HG02588 (cell line): ENCODE results near the gene SLC17A5.
"Not testable (repeated sequence)": the region's sequence is repeated elsewhere in the genome, so short reads cannot be mapped to it uniquely, and the experiment has no call there.

Experiments
- ATAC-seq: cut with Tn5 transposase; IDR thresholded peaks from one replicate; pipeline ENCODE4 v1.9.1; 2021; ENCODE audit warnings: mild to moderate bottlenecking, moderate library complexity; ENCODE audit not compliant: unreplicated experiment

Gene SLC17A5

DNA sequence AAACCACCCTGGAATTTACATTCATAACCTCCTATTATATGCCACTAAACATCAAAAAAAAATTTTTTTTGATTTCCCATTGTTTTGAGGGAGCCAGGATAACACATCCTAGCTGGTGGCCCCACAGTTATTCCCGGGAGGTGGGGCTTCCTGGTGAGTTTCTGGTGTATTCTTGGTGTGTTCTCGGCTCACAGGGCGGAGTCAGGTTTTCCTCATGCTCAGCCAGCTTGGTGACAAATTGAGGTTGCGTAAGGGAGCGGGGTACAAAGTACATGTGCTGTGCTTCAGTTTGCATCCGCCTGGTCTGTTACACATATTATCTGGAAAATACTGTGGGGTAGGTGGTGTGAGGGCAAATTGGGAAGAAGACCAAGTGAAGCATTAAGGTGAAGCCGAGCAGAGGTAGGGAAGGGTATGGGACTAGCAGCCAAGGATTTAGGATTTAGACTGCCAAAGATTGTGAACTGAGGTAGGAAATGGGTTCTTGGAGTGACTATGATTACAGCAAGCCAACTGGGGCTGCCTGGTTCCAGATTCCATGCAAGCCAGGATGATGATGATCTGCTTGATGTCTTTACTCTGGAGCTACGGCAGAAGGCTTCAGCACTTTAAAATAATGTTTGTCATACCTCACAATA lies 86.7 kb downstream of the SLC17A5 start:
- ATAC-seq: no peak

DNA sequence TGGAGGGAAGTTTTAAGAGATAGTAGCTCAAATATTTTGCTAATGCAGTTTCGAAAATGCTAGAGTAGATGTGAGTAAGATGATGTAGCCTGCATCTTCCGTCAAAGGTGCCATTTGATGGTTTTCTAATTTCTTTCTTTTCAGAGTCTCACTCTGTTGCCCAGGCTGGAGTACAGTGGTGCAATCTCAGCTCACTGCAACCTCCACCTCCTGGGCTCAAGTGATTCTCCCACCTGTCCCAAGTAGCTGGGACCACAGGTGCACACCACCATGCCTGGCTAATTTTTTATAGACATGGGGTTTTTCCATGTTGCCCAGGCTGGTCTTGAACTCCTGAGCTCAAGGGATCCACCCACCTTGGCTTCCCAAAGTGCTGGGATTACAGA lies 87.3 kb downstream of the SLC17A5 start:
- not testable (repeated sequence) for ATAC-seq

DNA sequence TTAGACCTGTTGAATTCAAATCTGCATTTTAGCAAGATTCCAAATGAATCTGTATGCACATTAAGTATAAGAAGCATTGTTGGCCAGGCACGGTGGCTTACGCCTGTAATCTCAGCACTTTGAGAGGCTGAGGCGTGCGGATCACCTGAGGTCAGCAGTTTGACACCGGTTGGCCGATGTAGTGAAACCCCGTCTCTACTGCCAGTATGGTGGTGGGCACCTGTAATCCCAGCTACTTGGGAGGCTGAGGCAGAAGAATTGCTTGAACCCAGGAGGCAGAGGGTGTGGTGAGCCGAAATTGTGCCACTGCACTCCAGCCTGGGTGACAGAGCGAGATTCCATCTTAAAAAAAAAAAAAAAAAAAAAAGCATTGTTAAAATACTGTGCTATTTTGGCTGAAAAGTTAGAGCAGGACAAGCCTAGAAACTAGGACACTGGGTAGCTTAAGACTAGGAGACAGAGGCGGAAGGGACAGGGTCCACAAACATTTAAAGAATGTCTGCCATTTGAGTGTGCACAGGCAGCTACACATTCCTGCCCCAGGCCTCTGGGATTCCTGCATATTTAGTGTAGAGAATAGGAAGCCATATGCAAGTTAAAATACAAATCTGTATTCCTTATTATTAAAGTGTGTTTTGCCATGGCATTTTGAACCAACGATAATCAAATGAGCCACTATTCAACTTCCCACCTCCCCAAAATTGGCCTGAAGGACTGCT lies 87.9 kb downstream of the SLC17A5 start:
- ATAC-seq: no peak

DNA sequence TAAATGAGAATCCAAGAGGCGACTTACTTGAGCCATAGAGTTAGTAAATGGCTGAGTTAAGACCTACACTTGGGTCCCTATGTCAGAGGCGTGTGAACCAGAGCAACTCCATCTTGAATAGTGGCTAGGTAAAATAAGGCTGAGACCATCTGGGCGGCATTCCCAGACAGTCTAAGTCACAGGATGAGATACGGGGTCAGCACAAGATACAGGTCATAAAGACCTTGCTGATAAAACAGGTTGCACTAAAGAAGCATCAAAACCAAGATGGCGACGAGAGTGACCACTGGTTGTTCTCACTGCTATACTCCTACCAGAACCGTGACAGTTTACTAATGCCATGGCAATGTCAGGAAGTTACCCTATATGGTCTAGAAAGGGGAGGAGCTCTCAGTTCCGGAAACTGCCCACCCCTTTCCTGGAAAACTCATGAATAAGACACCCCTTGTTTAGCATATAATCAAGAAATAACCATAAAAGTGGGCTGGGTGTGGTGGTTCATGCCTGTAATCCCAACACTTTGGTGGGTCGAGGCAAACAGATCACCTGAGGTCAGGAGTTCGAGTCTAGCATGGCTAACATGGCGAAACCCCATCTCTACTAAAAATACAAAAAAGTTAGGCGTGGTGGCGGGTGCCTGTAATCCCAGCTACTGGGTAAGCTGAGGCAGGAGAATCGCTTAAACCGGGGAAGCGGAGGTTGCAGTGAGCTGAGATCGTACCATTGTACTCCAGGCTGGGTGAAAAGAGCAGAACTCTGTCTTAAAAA lies 89.0 kb downstream of the SLC17A5 start:
- no peak for ATAC-seq

DNA sequence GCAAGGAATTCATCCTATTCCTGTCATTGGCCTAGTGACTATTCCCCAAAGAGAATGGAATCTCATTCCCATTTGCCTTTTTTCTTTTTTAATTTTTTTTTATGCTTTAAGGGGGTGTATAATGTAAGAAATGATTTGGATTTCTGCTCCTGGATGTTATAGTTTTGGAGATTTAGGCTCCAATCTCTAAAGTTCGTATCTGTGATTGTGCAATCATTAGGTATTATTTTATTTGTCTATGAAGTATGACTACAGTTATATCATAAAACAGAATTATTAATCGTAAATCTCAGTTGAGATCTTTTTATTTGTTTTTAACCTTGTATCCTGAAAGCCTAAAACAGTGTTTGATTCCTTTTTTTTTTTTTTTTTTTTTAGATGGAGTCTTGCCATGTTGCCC lies 91.2 kb downstream of the SLC17A5 start:
- ATAC-seq: no peak

DNA sequence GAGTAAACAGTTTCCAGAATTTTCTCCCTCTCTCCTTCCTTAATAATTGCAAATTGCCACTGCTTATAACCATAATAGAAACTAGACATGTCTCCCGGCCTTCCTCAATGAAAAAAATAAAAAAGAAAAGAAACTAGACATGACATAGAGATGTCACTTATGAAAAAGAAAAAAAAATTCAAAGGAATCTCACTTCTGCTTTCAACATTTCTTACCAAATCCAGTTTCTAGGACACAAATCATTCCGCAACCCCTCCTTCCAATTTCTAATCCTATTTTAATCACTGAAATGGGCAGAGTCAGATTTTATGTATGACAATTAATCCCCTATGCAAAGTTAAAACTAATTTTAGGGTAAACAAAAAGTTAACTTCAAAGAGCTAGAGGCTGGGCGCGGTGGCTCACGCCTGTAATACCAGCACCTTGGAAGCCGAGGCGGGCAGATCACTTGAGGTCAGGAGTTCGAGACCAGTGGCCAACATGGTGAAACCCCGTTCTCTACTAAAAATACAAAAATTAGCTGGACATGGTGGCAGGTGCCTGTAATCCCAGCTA lies 92.9 kb downstream of the SLC17A5 start:
- ATAC-seq: peak; percentile 55

DNA sequence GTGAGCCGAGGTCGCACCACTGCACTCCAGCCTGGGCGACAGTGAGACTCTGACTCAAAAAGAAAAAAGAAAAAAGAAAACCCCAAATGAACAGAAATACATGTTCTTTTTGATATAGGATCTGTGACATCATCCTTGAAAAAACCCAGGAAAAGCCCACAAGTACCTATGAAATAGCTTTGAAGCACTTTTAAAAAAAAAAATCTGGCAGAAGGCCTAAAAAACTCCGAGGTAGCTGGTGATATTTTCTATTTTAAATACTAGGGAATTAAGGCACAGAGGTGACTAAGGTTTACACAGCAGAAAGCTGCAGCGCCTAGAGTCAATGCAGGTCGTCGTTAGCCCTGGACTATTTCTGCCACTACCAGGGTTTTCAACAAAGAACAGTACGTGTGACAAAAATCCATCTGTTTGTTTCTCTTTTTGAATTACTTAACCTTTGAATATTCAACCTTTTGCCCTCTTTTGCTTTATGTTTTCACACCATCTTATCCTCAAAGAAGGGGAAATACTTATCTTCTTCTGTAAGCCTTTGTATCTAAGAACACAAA lies 93.5 kb downstream of the SLC17A5 start:
- peak; percentile 48 for ATAC-seq

DNA sequence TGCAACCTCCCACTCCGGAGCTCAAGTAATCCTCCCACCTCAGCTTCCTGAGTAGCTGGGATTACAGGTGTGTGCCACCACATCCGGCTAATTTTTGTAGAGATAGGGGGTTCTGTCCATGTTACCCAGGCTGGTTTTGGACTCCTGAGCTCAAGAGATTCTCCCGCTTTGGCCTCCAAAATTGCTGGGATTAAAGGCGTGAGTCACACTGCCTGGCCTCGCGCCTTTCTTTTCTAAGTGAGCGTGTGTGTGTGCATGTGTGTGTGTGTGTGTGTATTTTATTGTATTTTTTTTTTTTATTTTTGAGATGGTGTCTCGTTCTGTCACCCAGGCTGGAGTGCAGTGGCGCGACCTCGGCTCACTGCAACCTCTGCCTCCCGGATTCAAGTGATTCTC lies 94.4 kb downstream of the SLC17A5 start:
- ATAC-seq: not testable (repeated sequence)

DNA sequence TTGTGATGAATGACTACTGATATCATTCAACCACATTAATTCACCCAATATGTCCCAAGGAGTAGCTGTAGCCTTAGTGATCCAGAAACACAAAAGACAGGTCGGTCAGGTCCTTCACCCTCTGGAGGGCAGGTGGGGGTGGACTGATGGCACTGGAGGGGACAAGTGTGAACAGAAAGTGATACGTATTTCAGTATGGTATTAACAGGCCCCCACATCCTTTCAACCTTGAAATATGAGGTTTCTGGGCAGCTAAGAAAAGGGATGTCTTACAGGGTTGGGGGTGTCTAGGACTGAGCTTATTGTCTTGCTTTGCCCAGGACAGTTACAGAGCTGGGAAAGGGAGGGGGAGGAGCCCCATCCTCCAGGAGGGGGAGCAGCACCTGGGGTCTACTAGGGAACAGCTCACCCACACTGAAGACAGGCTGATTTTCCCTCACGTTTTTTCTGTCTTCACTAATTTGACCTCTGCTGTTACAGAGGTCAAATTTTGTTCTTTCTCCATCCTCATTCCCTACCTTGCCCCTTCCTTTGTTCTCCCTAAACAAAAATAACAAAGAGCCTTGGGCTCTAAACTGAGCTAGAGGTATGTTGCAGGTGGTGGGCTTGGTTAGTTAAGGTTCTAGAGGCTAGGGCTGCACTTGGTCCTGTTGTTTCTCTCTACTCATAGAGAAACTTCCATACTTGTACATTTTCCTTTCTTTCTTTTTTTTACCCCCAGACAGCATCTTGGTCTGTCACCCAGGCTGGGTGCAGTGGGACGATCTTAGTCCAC lies 95.0 kb downstream of the SLC17A5 start:
- no peak for ATAC-seq

DNA sequence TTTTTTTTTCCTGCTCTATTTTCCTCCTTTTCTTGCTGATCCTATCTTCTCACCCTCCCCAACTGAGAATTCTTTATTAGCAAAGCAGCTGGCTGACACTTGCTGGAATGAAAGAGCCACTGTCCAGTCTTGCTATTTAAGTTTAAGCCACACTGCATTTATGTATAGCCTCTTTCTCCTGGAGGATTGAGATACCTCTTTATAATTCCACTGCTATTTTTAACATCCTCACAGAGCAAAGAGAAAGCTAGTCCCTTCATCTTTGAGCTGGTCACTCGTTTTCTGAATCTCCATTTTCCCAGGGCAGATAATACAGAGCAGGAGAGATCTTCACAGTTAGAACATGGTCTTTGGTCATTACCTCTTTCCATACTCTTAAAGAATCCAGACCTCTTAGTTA lies 97.0 kb downstream of the SLC17A5 start:
- no peak for ATAC-seq

DNA sequence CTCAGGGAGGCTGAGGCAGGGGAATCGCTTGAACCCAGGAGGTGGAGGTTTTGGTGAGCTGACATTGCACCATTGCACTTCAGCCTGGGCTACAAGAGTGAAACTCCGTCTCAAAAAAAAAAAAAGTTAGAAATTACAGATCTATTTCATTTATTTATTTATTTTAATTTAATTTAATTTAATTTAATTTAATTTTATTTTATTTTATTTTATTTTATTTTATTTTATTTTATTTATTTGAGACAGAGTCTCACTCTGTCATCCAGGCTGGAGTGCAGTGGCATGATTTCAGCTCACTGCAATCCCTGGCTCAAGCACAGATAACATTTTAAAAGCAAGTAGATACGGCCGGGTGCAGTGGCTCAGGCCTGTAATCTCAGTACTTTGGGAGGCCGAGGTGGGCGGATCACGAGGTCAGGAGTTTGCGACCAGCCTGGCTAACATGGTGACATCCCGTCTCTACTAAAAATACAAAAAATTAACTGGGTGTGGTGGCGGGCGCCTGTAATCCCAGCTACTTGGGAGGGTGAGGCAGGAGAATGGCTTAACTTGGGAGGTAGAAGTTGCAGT lies 98.3 kb downstream of the SLC17A5 start:
- ATAC-seq: not testable (repeated sequence)

DNA sequence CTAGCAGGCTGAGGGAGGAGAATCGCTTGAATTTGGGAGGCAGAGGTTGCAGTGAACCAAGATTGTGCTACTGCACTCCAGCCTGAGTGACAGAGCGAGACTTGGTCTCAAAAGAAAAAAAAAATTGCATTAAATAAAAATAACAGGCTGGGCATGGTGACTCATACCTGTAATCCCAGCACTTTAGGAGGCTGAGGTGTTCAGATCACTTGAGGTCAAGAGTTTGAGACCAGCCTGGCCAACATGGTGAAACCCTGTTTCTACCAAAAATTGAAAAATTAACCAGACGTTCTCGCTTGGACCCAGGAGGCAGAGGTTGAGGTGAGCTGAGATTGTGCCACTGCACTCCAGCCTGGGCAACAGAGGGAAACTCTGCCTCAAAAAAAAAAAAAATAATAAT lies 102.7 kb downstream of the SLC17A5 start:
- ATAC-seq: not testable (repeated sequence)

DNA sequence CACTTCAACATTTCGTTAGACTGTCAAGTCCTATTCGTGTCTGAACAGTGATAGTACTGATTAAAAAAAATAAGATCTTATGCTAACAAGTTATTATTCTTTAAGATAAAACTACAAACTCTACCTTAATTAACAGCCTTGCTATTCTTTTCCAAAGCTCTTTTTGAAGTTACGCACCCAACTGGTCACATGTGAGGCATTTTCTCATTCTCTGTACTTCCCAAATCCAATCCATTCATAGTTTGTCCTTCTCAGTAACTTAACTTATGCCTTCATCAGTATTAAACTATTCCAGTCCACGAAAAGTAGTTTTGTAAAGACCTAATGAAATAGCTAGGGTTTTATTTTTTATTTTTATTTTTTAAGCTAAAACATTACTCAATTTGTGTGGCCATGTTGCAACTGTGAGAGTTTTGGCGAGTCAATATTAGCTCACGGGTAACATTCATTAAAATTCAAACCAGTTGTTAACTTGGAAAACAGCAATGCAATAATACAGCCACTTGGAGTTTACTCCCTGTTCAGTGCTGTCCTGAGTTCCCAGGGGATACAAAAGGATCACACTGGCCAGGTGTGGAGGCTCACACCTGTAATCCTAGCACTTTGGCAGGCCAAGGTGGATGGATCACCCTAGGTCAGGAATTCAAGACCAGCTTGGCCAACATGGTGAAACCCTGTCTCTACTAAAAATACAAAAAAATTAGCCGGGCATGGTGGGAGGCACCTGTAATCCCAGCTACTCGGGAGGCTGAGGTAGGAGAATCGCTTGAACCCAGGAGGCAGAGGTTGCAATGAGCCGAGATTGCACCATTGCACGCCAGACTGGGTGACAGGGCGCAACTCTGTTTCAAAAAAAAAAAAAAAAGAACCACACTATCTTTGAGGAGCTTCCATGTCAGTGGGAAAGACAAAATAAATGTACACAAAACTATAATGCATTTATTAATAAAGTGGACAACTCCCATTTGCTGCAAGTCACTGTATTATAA lies 105.0 kb downstream of the SLC17A5 start:
- no peak for ATAC-seq

DNA sequence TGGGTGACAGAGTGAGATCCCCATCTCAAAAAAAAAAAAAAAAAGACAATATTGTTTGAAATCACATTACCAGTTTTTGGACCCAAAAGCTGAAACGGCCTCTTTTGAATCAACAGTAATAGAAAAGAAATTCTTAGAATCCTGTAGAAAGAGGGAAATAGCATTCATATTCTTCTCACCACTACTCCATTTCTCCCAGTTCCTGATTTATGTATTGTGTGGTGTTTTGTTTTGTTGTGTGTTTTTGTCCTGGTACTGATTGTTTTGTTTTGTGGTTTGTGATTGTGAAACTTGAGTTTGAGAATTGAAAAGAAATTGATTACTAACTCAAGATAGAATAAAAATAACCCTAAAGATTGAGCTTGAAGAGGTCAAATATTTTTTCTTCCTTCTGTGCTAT lies 106.8 kb downstream of the SLC17A5 start:
- ATAC-seq: no peak
